B cell (primary cell): ENCODE measurements around the gene LYST. TPM values are rescaled to one million over a fixed set of nuclear protein-coding genes. Genes with fewer than 3 reads are reported as not detected.

Experiments
- ATAC-seq: fragments of 200-7000 bp; cut with Tn5 transposase; one replicate; pipeline ENCODE4 v1.10.0; 2021; ENCODE audit warnings: low read depth, mild to moderate bottlenecking, moderate number of reproducible peaks, moderate library complexity
- CTCF ChIA-PET: fragments of 350-600 bp; sonication (Branson Sonifier 250); formaldehyde crosslinking; loops from one replicate; lab custom pipeline; 2021; ENCODE audit warnings: antibody characterized with exemption, inconsistent platforms; lab: Charles Lee
- POLR2A ChIA-PET: fragments of 350-600 bp; sonication (Branson Sonifier 250); formaldehyde crosslinking; loops from one replicate; lab custom pipeline; 2021; ENCODE audit warnings: antibody characterized with exemption; lab: Charles Lee
- DNase-seq: peaks from one replicate; pipeline ENCODE4 v3.0.0; 2013
- H2AFZ ChIP-seq: 2 replicates; pipeline ENCODE4 v1.6.1; 2012; ENCODE audit warnings: mild to moderate bottlenecking, low read depth, low read length; ENCODE audit not compliant: insufficient read depth, poor library complexity, severe bottlenecking
- H3K27ac ChIP-seq, 2 donors: 1 replicate in 1 of 2; 2 replicates in 1 of 2; pipeline ENCODE4 v1.5.1; 2012 to 2013; ENCODE audit warnings: low read length in 2 of 2, mild to moderate bottlenecking in 2 of 2, moderate library complexity in 1 of 2
- H3K27me3 ChIP-seq, 4 experiments: fragments of 200-600 bp in 1 of 4; sonication (generic) in 1 of 4; replicated peaks in 1 of 4; 1 replicate in 2 of 4; 2 replicates in 2 of 4; pipeline versions ENCODE4 v1.6.1 to v1.7.0; 2013 to 2016; ENCODE audit warnings: low read length in 3 of 4, mild to moderate bottlenecking in 2 of 4, mixed read lengths in 1 of 4, moderate library complexity in 1 of 4; ENCODE audit not compliant: insufficient read depth in 4 of 4, control insufficient read depth in 3 of 4; ENCODE audit errors: control extremely low read depth in 1 of 4
- H3K36me3 ChIP-seq, 2 experiments: replicated peaks in 1 of 2; 1 replicate in 1 of 2; 2 replicates in 1 of 2; pipeline versions ENCODE4 v1.6.1 to v1.7.1; 2013; ENCODE audit warnings: low read length in 1 of 2; ENCODE audit not compliant: insufficient read depth in 2 of 2, control insufficient read depth in 1 of 2; ENCODE audit errors: control extremely low read depth in 1 of 2, extremely low read depth in 1 of 2
- H3K4me1 ChIP-seq, 2 donors: fragments of 200-600 bp in 1 of 2; sonication (generic) in 1 of 2; 1 replicate in 1 of 2; 2 replicates in 1 of 2; pipeline versions ENCODE4 v1.5.1 to v1.6.1; 2013 to 2017; ENCODE audit warnings: low read length in 2 of 2; ENCODE audit not compliant: control insufficient read depth in 2 of 2, insufficient read depth in 2 of 2
- H3K4me2 ChIP-seq: replicated peaks from 2 replicates; pipeline ENCODE3; 2012; ENCODE audit warnings: mild to moderate bottlenecking, low read depth, low read length; ENCODE audit not compliant: poor library complexity, severe bottlenecking
- H3K4me3 ChIP-seq, 5 experiments: fragments of 200-600 bp in 1 of 5; sonication (generic) in 1 of 5; 1 replicate in 3 of 5; 2 replicates in 2 of 5; pipeline versions ENCODE4 v1.5.1 to v1.7.0; 2011 to 2016; ENCODE audit warnings: low read length in 4 of 5, mild to moderate bottlenecking in 4 of 5, low read depth in 2 of 5, control low read depth in 1 of 5, moderate library complexity in 1 of 5; ENCODE audit not compliant: insufficient read depth in 1 of 5; ENCODE audit errors: control extremely low read depth in 1 of 5, extremely low read depth in 1 of 5
- H3K79me2 ChIP-seq: fragments of 200-600 bp; sonication (generic); one replicate; pipeline ENCODE4 v1.6.0; 2016; ENCODE audit warnings: low read length; ENCODE audit not compliant: control insufficient read depth, insufficient read depth
- H3K9ac ChIP-seq: fragments of 200-600 bp; sonication (generic); 2 replicates; pipeline ENCODE4 v1.6.1; 2017; ENCODE audit warnings: mild to moderate bottlenecking, low read length, moderate library complexity
- H3K9me3 ChIP-seq, 3 donors: one replicate each; pipeline versions ENCODE4 v1.6.1 to v1.7.1; 2013; ENCODE audit warnings: low read length in 2 of 3; ENCODE audit not compliant: control insufficient read depth in 2 of 3, insufficient read depth in 1 of 3; ENCODE audit errors: control extremely low read depth in 1 of 3
- H4K20me1 ChIP-seq: 2 replicates; pipeline ENCODE4 v1.6.0; 2012; ENCODE audit warnings: mild to moderate bottlenecking, low read length; ENCODE audit not compliant: insufficient read depth, control insufficient read depth, poor library complexity, severe bottlenecking
- H3K27ac Mint-ChIP-seq: one replicate; pipeline ENCODE4 v1.8.0; 2021; ENCODE audit warnings: mixed read lengths
- H3K27me3 Mint-ChIP-seq: one replicate; pipeline ENCODE4 v1.8.0; 2021; ENCODE audit warnings: mixed read lengths
- H3K4me1 Mint-ChIP-seq: one replicate; pipeline ENCODE4 v1.8.0; 2021; ENCODE audit warnings: mixed read lengths
- H3K4me3 Mint-ChIP-seq: one replicate; pipeline ENCODE4 v1.8.0; 2021; ENCODE audit warnings: mixed read lengths
- H3K9me3 Mint-ChIP-seq: one replicate; pipeline ENCODE4 v1.8.0; 2022; ENCODE audit warnings: mixed read lengths; ENCODE audit not compliant: insufficient read depth
- CTCF ChIP-seq: fragments of 200-600 bp; IDR thresholded peaks from one replicate; pipeline ENCODE4 v1.8.0; 2022; ENCODE audit warnings: antibody characterized with exemption, mild to moderate bottlenecking
- EZH2 ChIP-seq: IDR thresholded peaks from 2 replicates; pipeline ENCODE4 v1.6.1; 2012; ENCODE audit warnings: borderline replicate concordance, low read depth, mild to moderate bottlenecking, moderate library complexity, low read length; ENCODE audit not compliant: insufficient read depth, poor library complexity, severe bottlenecking
- WGBS: methylation state at CpG from one replicate; pipeline ENCODE4 v1.1.5; 2013; ENCODE audit warnings: missing lambda C conversion rate; ENCODE audit not compliant: insufficient coverage; 5-methylcytosine and 5-hydroxymethylcytosine counted together
- intact Hi-C: fragments of 100-400 bp; cut with micrococcal nuclease; formaldehyde crosslinking; loops from one replicate; pipeline ENCODE4 v1.10.0; 2022
- polyA plus RNA-seq: library from polyadenylated mRNA; depleted of rRNA; stranded (reverse); fragments of >200 nt; gene quantifications from 2 replicates; pipeline ENCODE4 v1.2.3, GENCODE V29; 2012
- total RNA-seq, 2 donors: library from RNA; stranded (reverse); fragments of 120-200 nt in 1 of 2; gene quantifications; 1 replicate in 1 of 2; 2 replicates in 1 of 2; pipeline versions ENCODE4 v1.2.3 to v1.2.4, GENCODE V29; 2013 to 2022

Gene LYST
- total and polyA plus RNA-seq, 2 donors (not counting 1 experiment from before 2014, with no cell fraction given) = 50.4 to 120 TPM

- Histone ChIP-seq H3K79me2 (no peaks in the 10 kb centered on the region), H3K27me3 (peaks cover 0 to 9% (median 6%) of the 10 kb centered on the region in 4 experiments), H3K4me3 (no peak overlapping the region), H3K9ac (no peak overlapping the region), H3K27ac (no peak overlapping the region), H4K20me1 (no peaks in the 10 kb centered on the region), H3K9me3 (no peaks in the 10 kb centered on the region), H3K36me3 (peaks cover 6 to 10% of the 10 kb centered on the region in 2 experiments), H3K4me2 (no peak overlapping the region), H3K4me1 (no peaks in the 10 kb centered on the region), H2AFZ (no peak overlapping the region)
- no peak overlapping the region for H3K4me3 Mint-ChIP-seq
- peaks cover 22% of the 10 kb centered on the region for H3K27me3 Mint-ChIP-seq
- no peak for ATAC-seq
- peaks cover 5% of the 10 kb centered on the region for H3K9me3 Mint-ChIP-seq
- WGBS = 100% methylated on average over 2 of the region's 5 CpGs
- CTCF ChIA-PET = no interaction called here
- TF ChIP-seq CTCF (no peak), EZH2 (no peak)
- no peak overlapping the region for H3K27ac Mint-ChIP-seq
- H3K4me1 Mint-ChIP-seq = no peaks in the 10 kb centered on the region
- intact Hi-C loops = no loop called here
- POLR2A ChIA-PET = no interaction called here
- DNase-seq = no peak
These were observed 209.4 kb downstream of the LYST start for GRCh38 chr1:235657269-235657668.

GRCh38 chr1:235652364-235652763 lies 214.3 kb downstream of the LYST start:
- Histone ChIP-seq H3K79me2 (no peaks in the 10 kb centered on the region), H3K36me3 (no peaks in the 10 kb centered on the region), H2AFZ (no peak overlapping the region), H3K4me3 (no peak overlapping the region), H3K9me3 (peaks cover 0 to 16% (median 0%) of the 10 kb centered on the region in 3 donors), H3K4me2 (no peak overlapping the region), H3K27ac (no peak overlapping the region), H3K9ac (no peak overlapping the region), H4K20me1 (no peaks in the 10 kb centered on the region), H3K4me1 (peaks cover 20 to 22% of the 10 kb centered on the region in 2 donors), H3K27me3 (peaks cover 0 to 45% (median 25%) of the 10 kb centered on the region in 4 experiments)
- ChIA-PET POLR2A (no interaction called here), CTCF (no interaction called here)
- 98% methylated on average over 9 of the region's 11 CpGs for WGBS
- ATAC-seq = no peak
- Mint-ChIP-seq H3K9me3 (peaks cover 5% of the 10 kb centered on the region), H3K27me3 (peaks cover 48% of the 10 kb centered on the region), H3K27ac (no peak overlapping the region), H3K4me1 (peaks cover 12% of the 10 kb centered on the region), H3K4me3 (no peak overlapping the region)
- TF ChIP-seq CTCF (no peak), EZH2 (no peak)
- DNase-seq = no peak
- intact Hi-C loops = no loop called here
